ENCODE measurements around the gene RAI1. TPM values are rescaled to one million over a fixed set of nuclear protein-coding genes. Genes with fewer than 3 reads are reported as not detected.

RAI1 gene
- total RNA-seq, 1 donor from 2014 or later, result 29.2 TPM

DNA sequence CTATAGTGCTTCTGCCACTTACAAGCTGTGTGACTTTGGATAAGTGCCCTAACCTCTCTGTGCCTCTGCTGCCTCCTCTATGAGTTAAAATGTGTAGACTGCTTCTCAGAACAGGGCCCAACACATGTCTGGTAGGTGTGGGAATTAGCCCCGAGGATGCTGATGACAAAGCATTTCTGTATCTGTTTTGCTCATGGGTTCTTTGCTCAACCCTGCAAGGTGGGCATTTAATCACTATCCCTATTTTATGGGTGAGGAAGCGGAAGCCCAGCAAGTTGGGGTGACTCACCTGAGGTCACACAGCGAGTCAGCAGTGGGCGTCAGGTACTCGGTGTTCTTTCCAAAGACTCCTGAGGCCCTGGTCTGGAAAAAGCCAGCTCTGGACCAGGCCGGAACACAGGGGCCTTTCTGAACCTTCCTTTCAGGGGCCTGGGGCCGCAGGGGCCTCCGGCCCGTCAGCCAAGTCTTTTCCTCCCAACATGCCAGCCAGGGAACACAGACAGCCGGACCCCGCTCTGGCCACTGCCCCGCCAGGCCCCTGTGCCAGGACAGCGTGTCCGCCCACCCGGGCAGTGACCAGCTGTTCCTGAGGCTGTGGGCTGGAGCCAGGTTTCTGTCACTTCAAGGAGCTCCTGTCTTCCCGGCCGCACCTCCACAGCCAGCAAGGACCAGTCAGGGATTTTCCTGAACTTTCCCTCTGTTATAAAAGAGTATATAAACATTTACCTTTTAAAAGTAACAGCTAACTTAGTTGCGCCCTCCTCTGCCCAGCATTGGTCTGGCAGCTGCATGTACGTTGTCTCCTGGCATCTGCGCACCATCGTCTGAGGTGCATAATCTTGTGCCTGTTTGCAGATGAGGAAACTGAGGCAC, 93.0 kb downstream of the RAI1 start:
- H3K27ac ChIP-seq, result peak overlapping the region; percentile 93
- DNase-seq (ENCODE audit: extremely low spot score in 2 of 2), result no peak
- H3K4me3 ChIP-seq, result no peak overlapping the region
- H3K27me3 ChIP-seq, result no peaks in the 10 kb centered on the region
- H3K36me3 ChIP-seq, result no peaks in the 10 kb centered on the region
- intact Hi-C loops (cut with DNase I), result no loop called here
- peaks cover 68% of the 10 kb centered on the region for H3K4me1 ChIP-seq
- TF ChIP-seq, protein P1, sequence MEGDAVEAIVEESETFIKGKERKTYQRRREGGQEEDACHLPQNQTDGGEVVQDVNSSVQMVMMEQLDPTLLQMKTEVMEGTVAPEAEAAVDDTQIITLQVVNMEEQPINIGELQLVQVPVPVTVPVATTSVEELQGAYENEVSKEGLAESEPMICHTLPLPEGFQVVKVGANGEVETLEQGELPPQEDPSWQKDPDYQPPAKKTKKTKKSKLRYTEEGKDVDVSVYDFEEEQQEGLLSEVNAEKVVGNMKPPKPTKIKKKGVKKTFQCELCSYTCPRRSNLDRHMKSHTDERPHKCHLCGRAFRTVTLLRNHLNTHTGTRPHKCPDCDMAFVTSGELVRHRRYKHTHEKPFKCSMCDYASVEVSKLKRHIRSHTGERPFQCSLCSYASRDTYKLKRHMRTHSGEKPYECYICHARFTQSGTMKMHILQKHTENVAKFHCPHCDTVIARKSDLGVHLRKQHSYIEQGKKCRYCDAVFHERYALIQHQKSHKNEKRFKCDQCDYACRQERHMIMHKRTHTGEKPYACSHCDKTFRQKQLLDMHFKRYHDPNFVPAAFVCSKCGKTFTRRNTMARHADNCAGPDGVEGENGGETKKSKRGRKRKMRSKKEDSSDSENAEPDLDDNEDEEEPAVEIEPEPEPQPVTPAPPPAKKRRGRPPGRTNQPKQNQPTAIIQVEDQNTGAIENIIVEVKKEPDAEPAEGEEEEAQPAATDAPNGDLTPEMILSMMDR (IDR thresholded peaks at IDR 0.05), result no peak
- TF ChIP-seq POLR2AphosphoS5 (IDR thresholded peaks at IDR 0.05; ENCODE audit: insufficient read depth in 1 of 2, low read depth in 1 of 2), result peak; percentile 41 to 70
- no peak for TF ChIP-seq POLR2A (IDR thresholded peaks at IDR 0.05)
- no peaks in the 10 kb centered on the region for H3K9me3 ChIP-seq

DNA sequence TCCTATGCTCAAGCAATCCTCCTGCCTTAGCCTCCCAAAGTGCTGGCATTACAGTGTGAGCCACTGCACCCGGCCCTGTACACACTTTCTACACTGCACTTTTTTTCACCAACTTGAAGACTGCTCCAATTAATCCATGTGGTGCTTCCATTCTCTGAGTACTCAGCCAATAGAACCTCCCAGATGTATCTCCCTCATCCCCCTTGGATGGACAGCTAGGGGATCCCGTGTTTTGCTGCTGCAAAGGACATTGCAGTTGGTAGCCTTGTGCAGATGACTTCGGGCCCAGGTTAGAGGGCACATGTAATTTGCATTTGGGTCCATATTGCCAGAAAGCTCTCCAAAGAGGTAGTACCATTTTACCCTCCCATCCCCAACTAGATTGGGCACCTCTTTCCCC, 95.6 kb downstream of the RAI1 start:
- intact Hi-C loops (cut with DNase I), result no loop called here
- H3K27ac ChIP-seq, result peak overlapping the region; percentile 97

GRCh38 chr17:17778308-17779014, 97.2 kb downstream of the RAI1 start:
- intact Hi-C loops (cut with DNase I), result no loop called here
- H3K9me3 ChIP-seq, result no peaks in the 10 kb centered on the region
- H3K36me3 ChIP-seq, result no peaks in the 10 kb centered on the region
- H3K27me3 ChIP-seq, result no peaks in the 10 kb centered on the region
- H3K27ac ChIP-seq, result peak overlapping the region; percentile 97
- H3K4me3 ChIP-seq, result no peak overlapping the region
- H3K4me1 ChIP-seq, result peaks cover 73% of the 10 kb centered on the region
- no peak for DNase-seq (ENCODE audit: extremely low spot score in 2 of 2)
- TF ChIP-seq, protein P1 (IDR thresholded peaks at IDR 0.05), result no peak
- TF ChIP-seq POLR2AphosphoS5 (IDR thresholded peaks at IDR 0.05; ENCODE audit: insufficient read depth in 1 of 2, low read depth in 1 of 2) (peak; percentile 45 to 58), POLR2A (IDR thresholded peaks at IDR 0.05) (no peak)

More for the DNA sequence above, 95.6 kb downstream of the RAI1 start:
- H3K36me3 ChIP-seq, result no peaks in the 10 kb centered on the region
- TF ChIP-seq POLR2A (IDR thresholded peaks at IDR 0.05) (no peak), POLR2AphosphoS5 (IDR thresholded peaks at IDR 0.05; ENCODE audit: insufficient read depth in 1 of 2, low read depth in 1 of 2) (no peak)
- TF ChIP-seq, protein P1 (IDR thresholded peaks at IDR 0.05), result no peak
- H3K27me3 ChIP-seq, result no peaks in the 10 kb centered on the region
- H3K4me1 ChIP-seq, result peaks cover 70% of the 10 kb centered on the region
- H3K4me3 ChIP-seq, result no peak overlapping the region
- H3K9me3 ChIP-seq, result no peaks in the 10 kb centered on the region
- DNase-seq (ENCODE audit: extremely low spot score in 2 of 2), result no peak

DNA sequence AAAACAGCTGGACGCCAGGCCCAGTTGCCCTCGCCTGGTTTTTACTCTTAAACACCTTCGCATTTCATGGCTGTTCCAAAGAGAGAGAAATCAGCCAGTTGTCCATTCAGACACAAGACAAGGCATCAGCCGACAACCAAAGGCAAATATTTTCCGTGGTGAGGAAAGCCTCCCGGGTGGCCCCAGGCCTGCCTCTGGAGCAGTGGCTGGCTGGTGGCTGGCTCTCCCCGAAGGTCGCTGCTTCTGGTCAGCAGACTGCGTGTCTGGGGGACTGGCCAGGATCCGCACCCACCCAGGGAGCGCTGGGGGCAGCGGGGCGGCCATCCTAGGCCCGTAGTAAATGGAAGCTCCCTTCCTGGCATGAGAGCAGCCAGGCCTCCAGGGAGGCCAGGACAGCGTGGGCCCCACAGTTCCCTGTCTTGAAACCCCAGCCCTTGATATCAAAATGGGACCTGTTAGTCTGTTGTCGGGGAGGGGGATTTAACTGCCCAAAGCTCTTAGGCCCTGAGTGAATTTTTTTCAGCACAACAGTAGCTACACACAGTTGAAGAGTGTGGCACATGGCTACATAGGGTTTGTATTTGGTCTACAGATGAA, 97.9 kb downstream of the RAI1 start:
- TF ChIP-seq, protein P1 (IDR thresholded peaks at IDR 0.05), result no peak
- TF ChIP-seq POLR2AphosphoS5 (IDR thresholded peaks at IDR 0.05; ENCODE audit: insufficient read depth in 1 of 2, low read depth in 1 of 2), result peak in 1 of 2 donors; percentile 41
- Histone ChIP-seq H3K27me3 (no peaks in the 10 kb centered on the region), H3K4me3 (no peak overlapping the region), H3K4me1 (peaks cover 73% of the 10 kb centered on the region), H3K36me3 (no peaks in the 10 kb centered on the region), H3K27ac (peak overlapping the region; percentile 97), H3K9me3 (no peaks in the 10 kb centered on the region)
- intact Hi-C loops (cut with DNase I), result no loop called here
- no peak for DNase-seq (ENCODE audit: extremely low spot score in 2 of 2)
